SKM-1 (cell line): ENCODE measurements around the gene NRXN3.

Experiments used
- DNase-seq: peaks from one replicate; lab custom pipeline; 2025; ENCODE audit not compliant: unreplicated experiment; lab: John Stamatoyannopoulos, UW

Gene NRXN3

GRCh38 chr14:79703209-79703608 lies 1533.0 kb downstream of the NRXN3 start:
- DNase-seq: no peak

- no peak for DNase-seq
These were observed 1534.1 kb downstream of the NRXN3 start for GRCh38 chr14:79704041-79704807.

- DNase-seq: no peak
These were observed 1535.1 kb downstream of the NRXN3 start for GRCh38 chr14:79705126-79705894.

GRCh38 chr14:79706382-79706781 lies 1536.2 kb downstream of the NRXN3 start:
- no peak for DNase-seq

GRCh38 chr14:79708426-79709388 lies 1538.5 kb downstream of the NRXN3 start:
- no peak for DNase-seq

- DNase-seq: no peak
These were observed 1539.4 kb downstream of the NRXN3 start for GRCh38 chr14:79709573-79709972.

- DNase-seq: no peak
These were observed 1542.3 kb downstream of the NRXN3 start for GRCh38 chr14:79712302-79712950.

- DNase-seq: no peak
These were observed 1551.4 kb downstream of the NRXN3 start for GRCh38 chr14:79721399-79722084.

- no peak for DNase-seq
These were observed 1555.0 kb downstream of the NRXN3 start for GRCh38 chr14:79724934-79725717.

GRCh38 chr14:79727900-79728299 lies 1557.7 kb downstream of the NRXN3 start:
- no peak for DNase-seq

- DNase-seq: no peak
These were observed 1558.2 kb downstream of the NRXN3 start for GRCh38 chr14:79728331-79728730.

GRCh38 chr14:79729731-79730130 lies 1559.6 kb downstream of the NRXN3 start:
- DNase-seq: no peak

GRCh38 chr14:79730196-79730595 lies 1560.0 kb downstream of the NRXN3 start:
- no peak for DNase-seq

GRCh38 chr14:79730953-79731352 lies 1560.8 kb downstream of the NRXN3 start:
- DNase-seq: no peak

GRCh38 chr14:79732911-79733655 lies 1562.9 kb downstream of the NRXN3 start:
- no peak for DNase-seq

- no peak for DNase-seq
These were observed 1564.0 kb downstream of the NRXN3 start for GRCh38 chr14:79734151-79734550.

GRCh38 chr14:79734656-79735055 lies 1564.5 kb downstream of the NRXN3 start:
- DNase-seq: no peak

- DNase-seq: no peak
These were observed 1564.9 kb downstream of the NRXN3 start for GRCh38 chr14:79735121-79735520.
